Astrocyte (in vitro differentiated cells and primary cell): Measurements from ENCODE around the gene ZCCHC10. TPM values are rescaled to one million over a fixed set of nuclear protein-coding genes. Genes with fewer than 3 reads are reported as not detected.
"Not testable (repeated sequence)": the region's sequence is repeated elsewhere in the genome, so short reads cannot be mapped to it uniquely, and the experiment has no call there.

ENCODE experiments used
- DNase-seq: peaks from one replicate; pipeline ENCODE4 v3.0.0-alpha.2; 2010; ENCODE audit warnings: low read depth
- FAIRE-seq: peaks from 2 replicates; lab custom pipeline; 2011; peaks lifted over from hg19 to GRCh38; lab: Jason Lieb, UNC
- H2AFZ ChIP-seq: 2 replicates; pipeline ENCODE4 v1.6.0; 2012; ENCODE audit warnings: low read depth, low read length, inconsistent platforms
- H3K27ac ChIP-seq: 2 replicates; pipeline ENCODE4 v1.5.1; 2011; ENCODE audit warnings: low read depth, low read length, inconsistent platforms
- H3K27me3 ChIP-seq: 2 replicates; pipeline ENCODE4 v1.6.0; 2011; ENCODE audit warnings: low read length, inconsistent platforms; ENCODE audit not compliant: insufficient read depth
- H3K36me3 ChIP-seq: 2 replicates; pipeline ENCODE4 v1.5.1; 2011; ENCODE audit warnings: low read length, inconsistent platforms; ENCODE audit not compliant: insufficient read depth
- H3K4me1 ChIP-seq: 2 replicates; pipeline ENCODE4 v1.5.1; 2011; ENCODE audit warnings: low read length, inconsistent platforms; ENCODE audit not compliant: insufficient read depth
- H3K4me2 ChIP-seq: 2 replicates; pipeline ENCODE4 v1.6.0; 2012; ENCODE audit warnings: low read length, inconsistent platforms
- H3K4me3 ChIP-seq: 2 replicates; pipeline ENCODE4 v1.5.1; 2011; ENCODE audit warnings: low read depth, mild to moderate bottlenecking, low read length, inconsistent platforms; ENCODE audit not compliant: insufficient read depth
- H3K79me2 ChIP-seq: 2 replicates; pipeline ENCODE4 v1.6.0; 2012; ENCODE audit warnings: mild to moderate bottlenecking, low read length, inconsistent platforms; ENCODE audit not compliant: insufficient read depth
- H3K9ac ChIP-seq: 2 replicates; pipeline ENCODE4 v1.6.0; 2012; ENCODE audit warnings: mild to moderate bottlenecking, low read length, inconsistent platforms
- H3K9me3 ChIP-seq: 2 replicates; pipeline ENCODE4 v1.5.1; 2012; ENCODE audit warnings: low read depth, mild to moderate bottlenecking, low read length, inconsistent platforms; ENCODE audit not compliant: insufficient read depth
- H4K20me1 ChIP-seq: 2 replicates; pipeline ENCODE4 v1.6.0; 2012; ENCODE audit warnings: low read length, inconsistent platforms; ENCODE audit not compliant: insufficient read depth
- H3K27ac Mint-ChIP-seq: one replicate; pipeline ENCODE4 v1.8.0; 2021; ENCODE audit warnings: mild to moderate bottlenecking, mixed read lengths; ENCODE audit not compliant: unreplicated experiment
- H3K27me3 Mint-ChIP-seq: one replicate; pipeline ENCODE4 v1.8.0; 2021; ENCODE audit warnings: low read depth, mixed read lengths; ENCODE audit not compliant: unreplicated experiment
- H3K36me3 Mint-ChIP-seq: one replicate; pipeline ENCODE4 v1.8.0; 2021; ENCODE audit warnings: low read depth, mixed read lengths; ENCODE audit not compliant: unreplicated experiment
- H3K4me1 Mint-ChIP-seq: one replicate; pipeline ENCODE4 v1.8.0; 2021; ENCODE audit warnings: low read depth, mixed read lengths; ENCODE audit not compliant: unreplicated experiment
- H3K4me3 Mint-ChIP-seq: one replicate; pipeline ENCODE4 v1.8.0; 2021; ENCODE audit warnings: mild to moderate bottlenecking, moderate library complexity, mixed read lengths; ENCODE audit not compliant: unreplicated experiment
- H3K9me3 Mint-ChIP-seq: one replicate; pipeline ENCODE4 v1.8.0; 2021; ENCODE audit warnings: mild to moderate bottlenecking, mixed read lengths; ENCODE audit not compliant: unreplicated experiment
- CTCF ChIP-seq: IDR thresholded peaks from 2 replicates; pipeline ENCODE4 v1.5.1; 2011; ENCODE audit warnings: low read depth, mild to moderate bottlenecking, inconsistent platforms, low read length, moderate library complexity; ENCODE audit not compliant: insufficient read depth
- EZH2 ChIP-seq: IDR thresholded peaks from 2 replicates; pipeline ENCODE4 v1.6.1; 2012; ENCODE audit warnings: mild to moderate bottlenecking, low read length, inconsistent platforms; ENCODE audit not compliant: insufficient read depth
- total RNA-seq: library from RNA; stranded (reverse); gene quantifications from 2 replicates; pipeline ENCODE4 v1.2.1, GENCODE V29; 2021

Gene ZCCHC10
- total RNA-seq, 1 donor from 2014 or later: 29.1 TPM

- H3K36me3 ChIP-seq: no peaks in the 10 kb centered on the region
- no peak for DNase-seq
- no peak overlapping the region for H3K27ac Mint-ChIP-seq
Measured at GRCh38 chr5:132996307-132996706, 30.0 kb downstream of the ZCCHC10 start.

GRCh38 chr5:132987531-132988408 is 38.6 kb downstream of the ZCCHC10 start:
- Histone ChIP-seq H3K9me3 (no peaks in the 10 kb centered on the region), H3K27ac (no peak overlapping the region), H3K4me1 (no peaks in the 10 kb centered on the region), H4K20me1 (no peaks in the 10 kb centered on the region), H3K27me3 (no peaks in the 10 kb centered on the region), H3K4me3 (no peak overlapping the region), H2AFZ (no peak overlapping the region), H3K4me2 (no peak overlapping the region), H3K9ac (no peak overlapping the region), H3K79me2 (no peaks in the 10 kb centered on the region), H3K36me3 (no peaks in the 10 kb centered on the region)
- Mint-ChIP-seq H3K27ac (no peak overlapping the region), H3K36me3 (no peaks in the 10 kb centered on the region), H3K4me1 (no peaks in the 10 kb centered on the region), H3K27me3 (no peaks in the 10 kb centered on the region), H3K9me3 (no peaks in the 10 kb centered on the region), H3K4me3 (no peak overlapping the region)
- no peak for DNase-seq
- FAIRE-seq: no peak
- no peak for TF ChIP-seq CTCF

More at GRCh38 chr5:132996307-132996706, 30.0 kb downstream of the ZCCHC10 start:
- no peaks in the 10 kb centered on the region for H4K20me1 ChIP-seq
- TF ChIP-seq CTCF: no peak
- TF ChIP-seq EZH2: no peak
- no peaks in the 10 kb centered on the region for H3K27me3 ChIP-seq
- Mint-ChIP-seq H3K9me3 (no peaks in the 10 kb centered on the region), H3K4me1 (no peaks in the 10 kb centered on the region), H3K27me3 (no peaks in the 10 kb centered on the region), H3K4me3 (no peak overlapping the region), H3K36me3 (no peaks in the 10 kb centered on the region)
- H3K79me2 ChIP-seq: no peaks in the 10 kb centered on the region
- no peak for FAIRE-seq
- H3K27ac ChIP-seq: no peak overlapping the region
- no peaks in the 10 kb centered on the region for H3K9me3 ChIP-seq
- H3K9ac ChIP-seq: no peak overlapping the region
- no peak overlapping the region for H2AFZ ChIP-seq
- H3K4me1 ChIP-seq: no peaks in the 10 kb centered on the region
- H3K4me3 ChIP-seq: no peak overlapping the region
- H3K4me2 ChIP-seq: no peak overlapping the region

- not testable (repeated sequence) for H2AFZ ChIP-seq, H3K27me3 ChIP-seq, H3K9ac ChIP-seq, DNase-seq, FAIRE-seq, H3K27ac Mint-ChIP-seq, H3K36me3 ChIP-seq, H3K9me3 Mint-ChIP-seq, H3K4me3 ChIP-seq, H3K4me1 Mint-ChIP-seq, H3K9me3 ChIP-seq, H3K36me3 Mint-ChIP-seq, H4K20me1 ChIP-seq, H3K27me3 Mint-ChIP-seq, H3K79me2 ChIP-seq, H3K4me2 ChIP-seq, H3K4me3 Mint-ChIP-seq, H3K4me1 ChIP-seq, H3K27ac ChIP-seq
Measured at GRCh38 chr5:132982971-132983370, 43.4 kb downstream of the ZCCHC10 start.
